GM20000 (cell line): ENCODE measurements around the gene NRIP2.

ENCODE experiments used
- DNase-seq: peaks from one replicate; pipeline ENCODE4 v3.0.0; 2012; ENCODE audit warnings: low spot score
- TF ChIP-seq, protein P1 (sequence below): IDR thresholded peaks from 2 replicates; pipeline ENCODE4 v1.5.1; 2012; ENCODE audit warnings: mild to moderate bottlenecking, control low read depth; ENCODE audit errors: extremely low read depth, missing control alignments

Gene NRIP2

GRCh38 chr12:2855546-2855945 is 20.7 kb upstream of the NRIP2 start:
- TF ChIP-seq, protein P1, sequence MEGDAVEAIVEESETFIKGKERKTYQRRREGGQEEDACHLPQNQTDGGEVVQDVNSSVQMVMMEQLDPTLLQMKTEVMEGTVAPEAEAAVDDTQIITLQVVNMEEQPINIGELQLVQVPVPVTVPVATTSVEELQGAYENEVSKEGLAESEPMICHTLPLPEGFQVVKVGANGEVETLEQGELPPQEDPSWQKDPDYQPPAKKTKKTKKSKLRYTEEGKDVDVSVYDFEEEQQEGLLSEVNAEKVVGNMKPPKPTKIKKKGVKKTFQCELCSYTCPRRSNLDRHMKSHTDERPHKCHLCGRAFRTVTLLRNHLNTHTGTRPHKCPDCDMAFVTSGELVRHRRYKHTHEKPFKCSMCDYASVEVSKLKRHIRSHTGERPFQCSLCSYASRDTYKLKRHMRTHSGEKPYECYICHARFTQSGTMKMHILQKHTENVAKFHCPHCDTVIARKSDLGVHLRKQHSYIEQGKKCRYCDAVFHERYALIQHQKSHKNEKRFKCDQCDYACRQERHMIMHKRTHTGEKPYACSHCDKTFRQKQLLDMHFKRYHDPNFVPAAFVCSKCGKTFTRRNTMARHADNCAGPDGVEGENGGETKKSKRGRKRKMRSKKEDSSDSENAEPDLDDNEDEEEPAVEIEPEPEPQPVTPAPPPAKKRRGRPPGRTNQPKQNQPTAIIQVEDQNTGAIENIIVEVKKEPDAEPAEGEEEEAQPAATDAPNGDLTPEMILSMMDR, result no peak
- no peak for DNase-seq

DNA sequence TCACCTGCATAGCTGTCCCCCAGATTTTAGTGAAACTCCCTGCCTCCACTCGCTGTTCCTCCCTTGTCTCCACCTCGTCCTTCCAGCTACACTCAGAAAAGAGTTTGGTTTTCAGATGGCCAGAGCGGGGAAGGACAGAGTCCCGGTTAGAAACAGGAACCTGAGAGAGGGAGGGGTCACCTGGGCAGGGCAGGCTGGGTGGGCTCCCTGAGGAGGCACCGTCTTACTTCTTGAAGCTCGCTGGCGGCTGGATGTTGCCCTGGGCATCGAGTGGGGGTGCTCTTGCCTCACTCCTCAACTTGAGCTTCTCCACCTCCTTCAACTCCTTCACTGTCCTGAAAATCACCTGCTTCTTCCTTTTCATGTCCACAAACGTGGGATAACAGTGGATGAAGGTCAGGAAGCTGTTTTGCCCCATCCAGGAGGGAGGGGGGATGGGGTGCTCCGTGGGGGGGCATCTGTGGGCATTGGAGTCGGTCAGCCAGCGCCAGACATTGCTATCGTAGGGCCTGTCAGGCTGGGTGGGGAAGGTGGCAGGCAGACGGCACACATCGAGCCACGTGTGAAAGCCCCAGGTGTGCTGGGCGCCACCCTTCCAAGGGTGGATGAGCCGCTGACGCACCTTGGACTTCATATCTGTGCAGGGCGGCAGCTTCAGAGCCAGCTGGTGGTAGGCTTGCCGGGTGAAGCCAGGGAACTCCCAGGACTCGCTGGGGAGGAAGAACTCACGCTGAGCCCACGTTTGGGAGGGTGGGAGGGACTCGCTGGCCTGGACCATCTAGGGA is 20.0 kb upstream of the NRIP2 start:
- no peak for DNase-seq
- TF ChIP-seq, protein P1, result no peak

DNA sequence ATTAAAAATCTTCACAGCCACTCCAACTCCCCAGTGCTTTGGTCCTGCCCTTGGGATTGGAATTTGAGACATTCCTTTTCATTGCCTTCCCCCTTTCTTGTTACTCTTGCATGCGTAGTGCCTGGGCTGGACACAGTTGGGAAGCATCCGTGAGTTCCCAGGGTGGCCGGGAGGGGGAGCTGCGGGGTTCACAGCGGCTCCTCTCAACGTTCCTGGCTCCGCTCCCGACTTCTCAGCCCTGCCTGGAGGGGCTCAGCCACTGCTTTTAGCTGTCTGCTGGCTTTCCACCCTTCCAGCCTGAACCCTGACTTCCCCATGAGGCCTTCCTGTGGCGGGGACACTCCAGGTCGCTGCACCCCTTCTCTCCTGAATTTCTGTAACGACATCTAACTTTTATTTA is 18.8 kb upstream of the NRIP2 start:
- DNase-seq, result peak; percentile 74
- TF ChIP-seq, protein P1, result peak; percentile 76

- DNase-seq, result no peak
- TF ChIP-seq, protein P1, result no peak
Observed at GRCh38 chr12:2851931-2852330, 17.1 kb upstream of the NRIP2 start.

- DNase-seq, result no peak
- TF ChIP-seq, protein P1, result no peak
Observed at GRCh38 chr12:2845280-2845679, 10.4 kb upstream of the NRIP2 start.

- no peak for DNase-seq
- TF ChIP-seq, protein P1, result no peak
Observed at GRCh38 chr12:2844786-2845185, 10.0 kb upstream of the NRIP2 start.

- DNase-seq, result no peak
- TF ChIP-seq, protein P1, result no peak
Observed at GRCh38 chr12:2842948-2843347, 8.1 kb upstream of the NRIP2 start.
